Mesenteric fat pad (tissue), 1 donor: ENCODE results near the gene TXK. TPM values are rescaled to one million over a fixed set of nuclear protein-coding genes. Genes with fewer than 3 reads are reported as not detected.

Experiments used
- DNase-seq: peaks from one replicate; pipeline ENCODE4 v3.0.0-alpha.2; 2020; ENCODE audit warnings: low spot score
- total RNA-seq: library from RNA; stranded (reverse); fragmentation: NEBNext Ultra II Directional; extraction: Animal tissue kit (Norgen Biotek cat#: 25700); gene quantifications from one replicate; pipeline ENCODE4 v1.2.1, GENCODE V29; 2021
- donor health status: DM: yes; HTN: yes; CAD: no.

The TXK gene
- total RNA-seq, 1 donor from 2014 or later: 1.6 TPM

GRCh38 chr4:48138511-48138910, 4.5 kb upstream of the TXK start:
- no peak for DNase-seq

- no peak for DNase-seq
Measured at GRCh38 chr4:48137846-48138245, 3.8 kb upstream of the TXK start.

- no peak for DNase-seq
Measured at GRCh38 chr4:48133669-48134068, 381 bp downstream of the TXK start.

- no peak for DNase-seq
Measured at GRCh38 chr4:48131736-48132135, 2.3 kb downstream of the TXK start.

- no peak for DNase-seq
Measured at GRCh38 chr4:48130100-48130499, 4.0 kb downstream of the TXK start.

- no peak for DNase-seq
Measured at GRCh38 chr4:48129307-48130014, 4.6 kb downstream of the TXK start.

- DNase-seq: no peak
Measured at GRCh38 chr4:48127682-48128404, 6.2 kb downstream of the TXK start.

- no peak for DNase-seq
Measured at GRCh38 chr4:48127231-48127630, 6.8 kb downstream of the TXK start.

- DNase-seq: no peak
Measured at GRCh38 chr4:48126621-48127020, 7.4 kb downstream of the TXK start.

- no peak for DNase-seq
Measured at GRCh38 chr4:48124870-48125269, 9.2 kb downstream of the TXK start.

- DNase-seq: no peak
Measured at GRCh38 chr4:48122756-48123155, 11.3 kb downstream of the TXK start.

GRCh38 chr4:48121180-48121579, 12.9 kb downstream of the TXK start:
- no peak for DNase-seq

- DNase-seq: no peak
Measured at GRCh38 chr4:48120132-48120531, 13.9 kb downstream of the TXK start.

GRCh38 chr4:48119646-48120045, 14.4 kb downstream of the TXK start:
- DNase-seq: no peak

- DNase-seq: no peak
Measured at GRCh38 chr4:48118081-48118480, 16.0 kb downstream of the TXK start.

GRCh38 chr4:48116582-48116981, 17.5 kb downstream of the TXK start:
- DNase-seq: no peak

GRCh38 chr4:48114412-48114811, 19.6 kb downstream of the TXK start:
- DNase-seq: no peak

GRCh38 chr4:48112017-48112667, 21.9 kb downstream of the TXK start:
- DNase-seq: no peak

GRCh38 chr4:48110452-48110978, 23.5 kb downstream of the TXK start:
- no peak for DNase-seq

GRCh38 chr4:48109413-48110263, 24.4 kb downstream of the TXK start:
- DNase-seq: no peak
